GM19395 (cell line): Measurements from ENCODE around the gene HTATIP2.
"Not testable (repeated sequence)": the region's sequence is repeated elsewhere in the genome, so short reads cannot be mapped to it uniquely, and the experiment has no call there.

ENCODE experiments used
- ATAC-seq: cut with Tn5 transposase; IDR thresholded peaks from one replicate; pipeline ENCODE4 v1.9.1; 2021; ENCODE audit warnings: mild to moderate bottlenecking, moderate library complexity; ENCODE audit not compliant: unreplicated experiment

Gene HTATIP2

GRCh38 chr11:20369826-20370225 is 6.3 kb downstream of the HTATIP2 start:
- ATAC-seq, result no peak

GRCh38 chr11:20372081-20372626 is 8.6 kb downstream of the HTATIP2 start:
- no peak for ATAC-seq

DNA sequence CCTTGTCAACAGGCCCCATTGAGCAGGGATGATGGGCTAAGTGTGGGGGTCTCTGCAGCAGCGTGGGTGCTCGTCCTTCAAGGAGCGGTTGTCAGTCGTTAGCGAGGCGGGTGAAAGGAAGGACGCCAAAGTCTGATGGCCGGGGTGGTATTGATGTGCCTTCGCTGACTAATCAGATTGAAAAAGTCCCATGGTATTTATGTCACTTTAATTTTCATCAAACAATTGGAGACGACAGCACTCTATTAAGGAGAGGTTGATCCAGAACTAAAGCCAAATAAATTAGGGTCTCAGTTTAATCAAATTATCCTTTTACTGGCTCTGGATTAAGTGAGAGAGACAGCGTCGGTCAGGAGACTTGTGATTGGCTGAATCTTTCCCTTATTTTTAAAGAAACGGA is 9.6 kb downstream of the HTATIP2 start:
- ATAC-seq, result no peak

- no peak for ATAC-seq
Measured at GRCh38 chr11:20373568-20374209, 10.2 kb downstream of the HTATIP2 start.

DNA sequence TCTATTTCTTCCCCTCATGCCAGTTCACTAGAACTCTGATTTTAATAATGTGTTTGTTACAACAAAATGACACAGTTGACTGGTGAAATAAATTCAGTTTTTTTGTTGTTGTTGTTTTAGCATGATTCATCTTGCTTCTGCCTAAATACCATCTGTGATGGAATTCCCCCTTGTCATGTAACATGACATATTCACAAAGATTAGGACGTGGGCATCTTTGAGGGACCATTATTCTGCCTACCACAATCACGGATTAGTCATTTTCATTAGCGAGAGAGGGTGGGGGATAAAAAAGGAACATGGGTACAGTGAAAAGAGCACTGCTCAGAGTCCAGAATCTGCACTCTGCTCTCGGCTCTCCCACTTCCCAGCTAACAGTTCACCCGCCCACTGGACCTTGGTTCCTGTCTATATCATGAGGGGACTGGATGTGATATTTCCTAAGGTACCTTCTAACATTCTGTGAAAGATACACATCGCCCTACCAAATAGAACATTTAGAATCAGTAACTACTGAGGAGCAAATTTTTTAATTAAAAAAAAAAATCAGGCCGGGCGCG is 11.3 kb downstream of the HTATIP2 start:
- ATAC-seq, result no peak

DNA sequence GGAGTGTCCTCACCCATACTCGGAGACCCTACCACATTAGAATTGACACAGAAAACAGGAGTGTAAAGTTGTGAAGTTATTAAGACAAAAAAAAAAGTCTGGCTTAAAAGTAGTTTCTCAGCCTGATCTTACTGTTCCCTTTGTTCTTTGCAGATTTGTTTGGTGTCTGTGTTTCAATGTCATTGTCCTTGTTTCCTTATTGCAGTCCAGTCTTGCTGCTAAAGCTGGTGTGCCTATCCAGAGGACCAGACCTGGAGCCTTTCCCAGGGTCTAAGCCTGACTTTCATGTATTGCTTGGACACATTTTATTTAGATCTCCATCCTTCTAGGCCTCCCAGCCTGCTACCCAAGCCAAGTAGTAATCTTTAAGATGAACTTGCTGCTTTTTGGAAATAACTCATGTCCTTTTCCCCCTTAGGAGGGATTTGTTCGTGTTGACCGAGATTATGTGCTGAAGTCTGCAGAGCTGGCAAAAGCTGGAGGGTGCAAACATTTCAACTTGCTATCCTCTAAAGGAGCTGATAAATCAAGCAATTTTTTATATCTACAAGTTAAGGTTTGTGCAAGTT is 12.7 kb downstream of the HTATIP2 start:
- ATAC-seq, result no peak

GRCh38 chr11:20385996-20386395 is 22.5 kb downstream of the HTATIP2 start:
- not testable (repeated sequence) for ATAC-seq

DNA sequence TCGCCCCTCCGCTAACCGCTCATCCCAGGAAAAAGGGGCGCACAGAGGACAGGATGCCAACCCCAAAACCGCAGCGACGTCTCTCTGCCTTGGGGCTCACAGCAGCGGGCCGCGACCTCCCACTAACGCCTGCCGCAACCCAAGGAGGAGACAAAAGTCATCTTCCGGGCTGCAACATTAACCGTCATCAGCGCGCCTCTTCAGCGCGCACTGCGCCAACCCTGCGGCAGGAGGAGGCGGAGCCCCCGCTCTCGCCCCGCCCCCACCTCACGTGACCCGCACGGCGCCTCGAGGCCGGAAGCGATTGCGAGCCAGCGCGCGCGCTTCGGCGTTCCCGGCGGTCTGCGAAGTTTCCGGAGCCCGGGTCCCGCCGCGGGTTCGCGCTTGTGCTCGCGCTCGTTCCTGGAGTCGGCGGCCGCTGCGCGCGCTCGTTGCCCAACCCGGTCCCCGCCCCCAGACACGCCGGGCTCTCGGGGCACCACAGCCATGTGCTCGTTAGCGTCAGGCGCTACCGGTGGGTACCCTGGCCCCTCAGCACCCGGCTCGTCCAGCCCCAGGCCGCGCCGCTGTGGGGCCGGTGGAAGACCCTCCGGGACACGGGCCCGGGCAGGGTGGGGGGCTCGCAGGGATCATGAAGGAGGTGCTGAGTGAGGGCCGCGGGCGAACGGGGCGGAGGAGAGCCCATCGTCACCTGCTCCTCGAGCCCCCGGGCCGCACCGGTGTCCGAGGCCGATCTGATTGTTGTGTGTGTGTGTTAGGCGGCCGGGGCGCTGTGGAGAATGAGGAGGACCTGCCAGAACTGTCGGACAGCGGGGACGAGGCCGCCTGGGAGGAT is 24.0 kb downstream of the HTATIP2 start, which contains the start of gene PRMT3:
TSS of gene PRMT3 (plus strand) at position 456 of the 835 bp plus-strand sequence. CDS start at position 487, 31 bp downstream.
- ATAC-seq, result peak; percentile 85

GRCh38 chr11:20388096-20389055 is 24.9 kb downstream of the HTATIP2 start:
- peak; percentile 29 for ATAC-seq

DNA sequence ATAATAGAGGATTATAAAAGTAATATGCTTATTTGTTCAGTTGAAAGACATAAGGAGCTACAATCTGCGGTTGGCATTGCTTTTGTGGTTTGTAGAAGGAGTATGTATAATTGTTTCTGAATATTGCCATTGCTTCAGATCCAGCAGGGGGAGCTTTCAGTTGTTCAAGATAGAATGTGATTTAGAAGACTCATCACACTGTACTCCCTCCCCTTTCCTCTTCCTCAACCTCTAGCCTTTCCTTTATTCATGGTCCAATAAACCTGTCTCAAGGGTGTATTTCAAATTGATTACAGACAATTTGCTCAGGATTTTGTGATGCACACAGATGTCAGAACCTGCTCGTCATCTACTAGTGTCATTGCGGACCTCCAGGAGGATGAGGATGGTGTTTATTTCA is 33.8 kb downstream of the HTATIP2 start:
- ATAC-seq, result peak; percentile 87

- no peak for ATAC-seq
Measured at GRCh38 chr11:20399498-20399897, 36.0 kb downstream of the HTATIP2 start.

GRCh38 chr11:20403059-20403458 is 39.5 kb downstream of the HTATIP2 start:
- no peak for ATAC-seq

GRCh38 chr11:20406484-20406883 is 43.0 kb downstream of the HTATIP2 start:
- no peak for ATAC-seq

DNA sequence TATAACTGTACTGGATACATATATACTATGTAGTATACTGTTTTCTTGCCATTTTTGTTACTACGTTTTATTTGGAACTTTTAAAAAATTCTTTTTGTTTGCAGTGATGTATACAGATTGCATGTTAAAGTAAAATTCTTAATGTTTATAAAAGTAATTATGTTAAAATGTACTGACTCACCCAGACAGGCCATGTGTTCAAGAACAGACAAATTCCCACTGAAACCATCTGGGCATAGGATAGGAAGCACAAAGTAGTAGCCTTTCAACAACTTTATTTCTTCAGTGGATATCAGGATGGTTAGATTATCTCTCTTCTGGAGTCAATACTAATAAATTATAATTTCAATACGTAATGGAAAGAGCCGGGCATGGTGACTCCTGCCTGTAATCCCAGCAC is 43.8 kb downstream of the HTATIP2 start:
- no peak for ATAC-seq

DNA sequence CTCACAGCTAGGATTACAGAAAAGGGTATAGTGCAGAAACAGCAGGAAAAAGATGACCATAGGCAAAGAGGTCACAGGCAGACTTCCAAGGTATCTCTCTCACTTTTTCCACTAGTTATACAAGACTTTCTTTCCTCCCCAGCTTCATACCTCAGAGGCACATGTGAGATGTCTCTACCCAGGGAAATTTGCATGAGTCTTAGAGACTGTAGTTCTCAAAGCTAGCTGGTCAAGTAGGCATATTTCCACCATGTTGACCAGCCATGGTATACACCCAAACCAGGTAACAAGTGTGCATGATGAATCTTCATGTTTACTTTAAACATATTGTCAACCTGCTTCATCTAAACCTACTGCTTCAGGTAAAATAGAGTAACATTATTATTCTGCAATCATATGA is 51.9 kb downstream of the HTATIP2 start:
- ATAC-seq, result no peak

DNA sequence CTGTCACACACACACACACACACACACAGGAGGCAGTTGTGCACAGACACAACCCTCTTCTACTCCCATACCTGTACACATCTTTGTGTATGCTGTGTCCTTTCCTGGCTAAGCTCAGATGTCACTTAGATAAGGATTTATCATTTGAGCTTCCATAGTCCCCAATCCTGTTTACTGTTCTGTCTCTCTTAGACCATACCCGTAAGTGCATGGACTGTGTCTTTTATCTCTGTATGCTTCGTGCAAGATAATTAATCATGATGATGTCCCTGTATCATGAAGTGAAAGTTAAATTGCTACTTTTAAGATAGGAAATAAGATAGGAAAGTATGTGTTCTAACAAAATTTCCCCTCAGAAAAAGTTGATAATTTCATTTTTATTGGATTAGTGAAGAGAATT is 54.3 kb downstream of the HTATIP2 start:
- no peak for ATAC-seq

DNA sequence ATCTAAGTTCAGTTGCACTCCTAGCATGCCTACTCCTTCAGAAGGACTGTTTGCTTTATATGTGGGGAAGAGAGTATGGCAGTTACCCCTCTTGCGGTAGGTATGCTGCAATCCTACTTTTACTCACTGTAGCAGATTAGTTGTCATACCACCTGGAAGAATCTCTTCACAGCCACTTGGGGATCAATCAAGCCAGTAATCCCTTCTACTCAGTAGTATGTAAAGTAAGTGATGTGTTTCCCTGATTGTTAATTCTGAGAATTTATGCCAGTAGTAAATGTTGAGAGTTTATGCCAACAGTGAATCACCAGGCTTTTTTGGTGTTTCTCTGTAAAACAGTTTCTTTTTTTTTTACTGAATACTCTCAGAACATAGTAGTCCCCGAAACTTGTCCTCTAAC is 58.4 kb downstream of the HTATIP2 start:
- no peak for ATAC-seq

GRCh38 chr11:20429216-20429615 is 65.7 kb downstream of the HTATIP2 start:
- no peak for ATAC-seq
